Measurements from ENCODE around the gene RNF224. TPM values are rescaled to one million over a fixed set of nuclear protein-coding genes. Genes with fewer than 3 reads are reported as not detected.

RNF224 gene
- total RNA-seq, 1 experiment from 2014 or later: 0.30 TPM

DNA sequence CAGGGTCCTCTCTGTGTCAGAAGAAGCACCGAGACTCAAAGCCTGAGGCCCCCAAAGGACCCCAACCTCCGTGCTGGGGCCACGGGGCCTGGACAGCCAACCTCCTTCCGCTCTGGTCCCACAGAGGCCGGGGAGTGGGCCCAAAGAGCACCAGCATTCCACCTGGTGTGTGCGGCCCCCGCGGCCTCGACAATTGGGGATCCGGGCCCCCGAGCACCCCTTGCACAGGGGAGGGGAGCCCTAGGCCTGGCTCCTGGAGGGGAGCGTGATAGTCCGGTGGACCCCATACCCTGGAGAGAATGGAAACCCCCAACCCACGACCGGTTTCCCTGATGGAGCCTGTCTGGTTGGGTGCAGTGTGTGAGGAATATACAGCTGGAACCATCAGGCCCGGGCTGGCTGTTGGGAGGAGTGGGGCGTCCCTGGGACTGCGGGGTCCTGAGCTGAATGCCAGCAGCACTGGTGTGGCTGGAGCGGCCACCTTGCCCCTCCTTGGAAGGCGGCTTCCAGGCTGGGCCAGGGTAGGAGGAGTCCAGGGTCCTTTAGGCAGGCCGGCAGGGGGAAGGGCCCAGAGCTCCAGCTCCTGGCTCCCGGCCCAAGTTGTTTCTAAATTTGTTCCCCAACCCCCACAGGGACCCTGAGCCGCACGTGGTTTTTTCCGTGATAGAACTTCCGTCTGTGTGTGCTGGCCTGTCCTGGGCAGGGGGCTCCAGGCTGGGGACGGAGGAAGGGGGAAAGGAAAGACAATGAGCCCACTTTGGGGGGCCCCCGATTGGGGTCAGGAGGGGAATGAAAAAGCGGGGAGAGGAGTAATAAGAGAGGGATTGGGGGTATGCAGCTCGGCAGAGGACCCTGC is 49.4 kb downstream of the RNF224 start:
- peak overlapping the region; percentile 84 for H3K9ac ChIP-seq (ENCODE audit: low read length)
- ChIA-PET CTCF (interaction anchor here (0.6 to 2.0 kb wide), 5 partner anchors 10 to 40 kb away, joined by 3 to 18 read pairs (median 3); partner anchors contain the start of gene NRARP), POLR2A (interaction anchor here (0.7 to 1.7 kb wide), 7 partner anchors 10 to 133 kb away, joined by 3 to 14 read pairs (median 4); partner anchors contain the start of genes NELFB, RNF208 and TUBB4B), RAD21 (ENCODE audit: low non-redundant PET in 1 of 2, low total read pairs in 2 of 2, uncharacterized antibody in 2 of 2, unreplicated experiment in 2 of 2) (interaction anchor here in 1 of 2 experiments (1.4 kb wide), 1 partner anchor 10 kb away, joined by 3 read pairs; no protein-coding TSS in a partner anchor)
- H3K4me2 ChIP-seq (ENCODE audit: low read length): peak overlapping the region; percentile 85
- H3K79me2 ChIP-seq (ENCODE audit: insufficient read depth, low read length): peaks cover 31% of the 10 kb centered on the region
- BruUV-seq (replicated peaks): TSS peak; percentile 89
- peak overlapping the region; percentile 80 to 90 for H3K4me3 ChIP-seq (replicated peaks in 1 of 2; ENCODE audit: low read depth in 1 of 2, low read length in 2 of 2)
- no peaks in the 10 kb centered on the region for H3K27me3 ChIP-seq (ENCODE audit: insufficient read depth, low read length)
- TF ChIP-seq EZH2phosphoT487 (IDR thresholded peaks at IDR 0.05; ENCODE audit: borderline replicate concordance) (no peak), POLR2AphosphoS5 (IDR thresholded peaks at IDR 0.05; ENCODE audit: low read depth, low read length) (no peak), ZFX (IDR thresholded peaks at IDR 0.05) (no peak), CEBPB (IDR thresholded peaks at IDR 0.05; ENCODE audit: low read depth) (no peak), CBX3 (IDR thresholded peaks at IDR 0.05; ENCODE audit: low read depth) (no peak), ELF1 (IDR thresholded peaks at IDR 0.05; ENCODE audit: borderline replicate concordance, low read depth) (no peak), FOSL1 (IDR thresholded peaks at IDR 0.05; ENCODE audit: low read depth) (no peak), TCF7L2 (IDR thresholded peaks at IDR 0.05; ENCODE audit: borderline replicate concordance, extremely low read depth, insufficient read depth, insufficient read length) (no peak), EGR1 (IDR thresholded peaks at IDR 0.05; ENCODE audit: low read depth) (no peak), SP1 (IDR thresholded peaks at IDR 0.05; ENCODE audit: low read depth) (no peak), EZH2 (IDR thresholded peaks at IDR 0.05) (no peak), SRF (IDR thresholded peaks at IDR 0.05; ENCODE audit: low read depth) (no peak), YY1 (IDR thresholded peaks at IDR 0.05; ENCODE audit: extremely low read depth, insufficient replicate concordance, low read depth, low read length) (no peak), SIN3A (IDR thresholded peaks at IDR 0.05; ENCODE audit: low read depth) (no peak), JUND (IDR thresholded peaks at IDR 0.05) (no peak), ZNF274 (IDR thresholded peaks at IDR 0.05; ENCODE audit: low read depth, low read length) (no peak)
- TF ChIP-seq, protein P1, sequence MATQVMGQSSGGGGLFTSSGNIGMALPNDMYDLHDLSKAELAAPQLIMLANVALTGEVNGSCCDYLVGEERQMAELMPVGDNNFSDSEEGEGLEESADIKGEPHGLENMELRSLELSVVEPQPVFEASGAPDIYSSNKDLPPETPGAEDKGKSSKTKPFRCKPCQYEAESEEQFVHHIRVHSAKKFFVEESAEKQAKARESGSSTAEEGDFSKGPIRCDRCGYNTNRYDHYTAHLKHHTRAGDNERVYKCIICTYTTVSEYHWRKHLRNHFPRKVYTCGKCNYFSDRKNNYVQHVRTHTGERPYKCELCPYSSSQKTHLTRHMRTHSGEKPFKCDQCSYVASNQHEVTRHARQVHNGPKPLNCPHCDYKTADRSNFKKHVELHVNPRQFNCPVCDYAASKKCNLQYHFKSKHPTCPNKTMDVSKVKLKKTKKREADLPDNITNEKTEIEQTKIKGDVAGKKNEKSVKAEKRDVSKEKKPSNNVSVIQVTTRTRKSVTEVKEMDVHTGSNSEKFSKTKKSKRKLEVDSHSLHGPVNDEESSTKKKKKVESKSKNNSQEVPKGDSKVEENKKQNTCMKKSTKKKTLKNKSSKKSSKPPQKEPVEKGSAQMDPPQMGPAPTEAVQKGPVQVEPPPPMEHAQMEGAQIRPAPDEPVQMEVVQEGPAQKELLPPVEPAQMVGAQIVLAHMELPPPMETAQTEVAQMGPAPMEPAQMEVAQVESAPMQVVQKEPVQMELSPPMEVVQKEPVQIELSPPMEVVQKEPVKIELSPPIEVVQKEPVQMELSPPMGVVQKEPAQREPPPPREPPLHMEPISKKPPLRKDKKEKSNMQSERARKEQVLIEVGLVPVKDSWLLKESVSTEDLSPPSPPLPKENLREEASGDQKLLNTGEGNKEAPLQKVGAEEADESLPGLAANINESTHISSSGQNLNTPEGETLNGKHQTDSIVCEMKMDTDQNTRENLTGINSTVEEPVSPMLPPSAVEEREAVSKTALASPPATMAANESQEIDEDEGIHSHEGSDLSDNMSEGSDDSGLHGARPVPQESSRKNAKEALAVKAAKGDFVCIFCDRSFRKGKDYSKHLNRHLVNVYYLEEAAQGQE (IDR thresholded peaks at IDR 0.05; ENCODE audit: low read depth): no peak
- TF ChIP-seq, protein P2, sequence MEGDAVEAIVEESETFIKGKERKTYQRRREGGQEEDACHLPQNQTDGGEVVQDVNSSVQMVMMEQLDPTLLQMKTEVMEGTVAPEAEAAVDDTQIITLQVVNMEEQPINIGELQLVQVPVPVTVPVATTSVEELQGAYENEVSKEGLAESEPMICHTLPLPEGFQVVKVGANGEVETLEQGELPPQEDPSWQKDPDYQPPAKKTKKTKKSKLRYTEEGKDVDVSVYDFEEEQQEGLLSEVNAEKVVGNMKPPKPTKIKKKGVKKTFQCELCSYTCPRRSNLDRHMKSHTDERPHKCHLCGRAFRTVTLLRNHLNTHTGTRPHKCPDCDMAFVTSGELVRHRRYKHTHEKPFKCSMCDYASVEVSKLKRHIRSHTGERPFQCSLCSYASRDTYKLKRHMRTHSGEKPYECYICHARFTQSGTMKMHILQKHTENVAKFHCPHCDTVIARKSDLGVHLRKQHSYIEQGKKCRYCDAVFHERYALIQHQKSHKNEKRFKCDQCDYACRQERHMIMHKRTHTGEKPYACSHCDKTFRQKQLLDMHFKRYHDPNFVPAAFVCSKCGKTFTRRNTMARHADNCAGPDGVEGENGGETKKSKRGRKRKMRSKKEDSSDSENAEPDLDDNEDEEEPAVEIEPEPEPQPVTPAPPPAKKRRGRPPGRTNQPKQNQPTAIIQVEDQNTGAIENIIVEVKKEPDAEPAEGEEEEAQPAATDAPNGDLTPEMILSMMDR (IDR thresholded peaks at IDR 0.05 in 2 of 3, conservative IDR thresholded peaks at IDR 0.05 in 1 of 3; ENCODE audit: borderline replicate concordance in 1 of 3, insufficient read depth in 1 of 3, low read depth in 2 of 3, low read length in 2 of 3): no peak
- TF ChIP-seq, protein P3, sequence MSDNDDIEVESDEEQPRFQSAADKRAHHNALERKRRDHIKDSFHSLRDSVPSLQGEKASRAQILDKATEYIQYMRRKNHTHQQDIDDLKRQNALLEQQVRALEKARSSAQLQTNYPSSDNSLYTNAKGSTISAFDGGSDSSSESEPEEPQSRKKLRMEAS (IDR thresholded peaks at IDR 0.05): no peak
- DNase-seq (ENCODE audit: low read depth, low spot score) (no peak), ATAC-seq (peak; percentile 62)
- no peak overlapping the region for H2AFZ ChIP-seq (ENCODE audit: low read depth, low read length, poor library complexity, severe bottlenecking)
- intact Hi-C loops (cut with micrococcal nuclease): no loop called here
- peaks cover 31 to 41% of the 10 kb centered on the region in 2 experiments for H3K4me1 ChIP-seq (ENCODE audit: control insufficient read depth in 1 of 2, insufficient read depth in 2 of 2, low read length in 2 of 2)
- no peaks in the 10 kb centered on the region for H3K9me3 ChIP-seq (ENCODE audit: control insufficient read depth in 1 of 2, insufficient read depth in 1 of 2, low read depth in 1 of 2, low read length in 2 of 2)
- H3K27ac ChIP-seq (ENCODE audit: low read depth, low read length): peak overlapping the region; percentile 96
- no peaks in the 10 kb centered on the region for H3K9me2 ChIP-seq (ENCODE audit: insufficient read depth)
- no peaks in the 10 kb centered on the region for H4K20me1 ChIP-seq (ENCODE audit: insufficient read depth)
- H3K36me3 ChIP-seq (ENCODE audit: control insufficient read depth in 1 of 2, insufficient read depth in 2 of 2, low read length in 2 of 2): peaks cover 0 to 20% of the 10 kb centered on the region in 2 experiments; a peak in 2 of 4 replicates

All from HCT116 (cell line).